HepG2 (cell line): ENCODE measurements around the gene MYO7A. TPM values are rescaled to one million over a fixed set of nuclear protein-coding genes. Genes with fewer than 3 reads are reported as not detected.

Experiments used
- EHMT2 ChIP-seq: fragments of 200-600 bp; sonication (generic); IDR thresholded peaks from 2 replicates; pipeline ENCODE4 v1.7.0; 2017; ENCODE audit warnings: antibody characterized with exemption, low read depth, low read length, borderline replicate concordance
- ELF1 ChIP-seq: sonication (generic); formaldehyde crosslinking; IDR thresholded peaks from 2 replicates; pipeline ENCODE4 v1.4.0; 2020; ENCODE audit warnings: missing genetic modification reagents
- EP300 ChIP-seq, 3 experiments: sonication (generic) in 1 of 3; formaldehyde crosslinking in 1 of 3; IDR thresholded peaks; 2 replicates each; pipeline versions ENCODE4 v1.5.1 to v1.6.1; 2011 to 2020; ENCODE audit warnings: low read depth in 2 of 3, low read length in 2 of 3, borderline replicate concordance in 1 of 3, improper control_type of control experiment in 1 of 3, mild to moderate bottlenecking in 1 of 3, missing genetic modification reagents in 1 of 3, moderate library complexity in 1 of 3
- ESRRA ChIP-seq: sonication (generic); formaldehyde crosslinking; IDR thresholded peaks from 2 replicates; pipeline ENCODE4 v1.5.1; 2020; ENCODE audit warnings: mild to moderate bottlenecking, low read depth, missing genetic modification reagents
- FOXP4 ChIP-seq: sonication (generic); formaldehyde crosslinking; IDR thresholded peaks from 2 replicates; pipeline ENCODE4 v1.4.0; 2020; ENCODE audit warnings: missing genetic modification reagents
- IRF2 ChIP-seq: IDR thresholded peaks from 2 replicates; pipeline ENCODE4 v1.6.1; 2018; ENCODE audit warnings: missing genetic modification reagents, missing compliant biosample characterization
- RARA ChIP-seq: IDR thresholded peaks from 2 replicates; pipeline ENCODE4 v1.6.1; 2016; ENCODE audit warnings: missing genetic modification reagents, missing compliant biosample characterization
- YEATS2 ChIP-seq: sonication (generic); formaldehyde crosslinking; IDR thresholded peaks from 2 replicates; pipeline ENCODE4 v1.4.0; 2020; ENCODE audit warnings: missing genetic modification reagents, borderline replicate concordance
- ZBTB38 ChIP-seq: sonication (generic); formaldehyde crosslinking; IDR thresholded peaks from 2 replicates; pipeline ENCODE4 v1.5.1; 2020; ENCODE audit warnings: mild to moderate bottlenecking, missing genetic modification reagents
- ZNF335 ChIP-seq: sonication (generic); formaldehyde crosslinking; IDR thresholded peaks from 2 replicates; pipeline ENCODE4 v1.4.0; 2020; ENCODE audit warnings: missing genetic modification reagents
- ZNF644 ChIP-seq: IDR thresholded peaks from 2 replicates; pipeline ENCODE4 v1.6.1; 2016; ENCODE audit warnings: low read depth
- ZNF7 ChIP-seq: IDR thresholded peaks from 2 replicates; pipeline ENCODE4 v1.6.1; 2016; ENCODE audit warnings: missing biosample characterization, missing genetic modification reagents
- polyA plus RNA-seq, 8 experiments: library from polyadenylated mRNA; depleted of rRNA in 3 of 8; stranded (reverse) in 7 of 8; unstranded in 1 of 8; fragments of >200 nt; fragmentation: Illumina TruSeq in 4 of 8; extraction: Trizol in 4 of 8; gene quantifications; 2 replicates each; pipeline versions ENCODE4 v1.2.1 to v1.2.3, GENCODE V29; 2011 to 2016; ENCODE audit warnings: low read depth in 4 of 8, missing spikeins in 1 of 8, mixed read lengths in 1 of 8; ENCODE audit not compliant: insufficient read depth in 1 of 8
- total RNA-seq, 5 experiments: library from RNA; depleted of rRNA; stranded (reverse); fragments of >200 nt; fragmentation: Illumina TruSeq; extraction: Trizol; gene quantifications; 2 replicates each; pipeline ENCODE4 v1.2.3, GENCODE V29; 2016; ENCODE audit warnings: low read depth in 1 of 5
- TF ChIP-seq, protein P1 (sequence below): sonication (generic); formaldehyde crosslinking; IDR thresholded peaks from 2 replicates; pipeline ENCODE4 v1.4.0; 2020; ENCODE audit warnings: missing genetic modification reagents
- TF ChIP-seq, protein P2 (sequence below): IDR thresholded peaks from 2 replicates; pipeline ENCODE4 v1.4.0; 2020; ENCODE audit warnings: mild to moderate bottlenecking, missing genetic modification reagents
- TF ChIP-seq, protein P3 (sequence below): sonication (generic); formaldehyde crosslinking; IDR thresholded peaks from 2 replicates; pipeline ENCODE4 v1.5.1; 2020; ENCODE audit warnings: missing genetic modification reagents, mild to moderate bottlenecking, borderline replicate concordance

The MYO7A gene
- total and polyA plus RNA-seq, 2 of the 13 experiments (the other 11 are each of a cell fraction or from before 2014, with no cell fraction given): 7.5 to 10.0 TPM

- TF ChIP-seq, protein P1, sequence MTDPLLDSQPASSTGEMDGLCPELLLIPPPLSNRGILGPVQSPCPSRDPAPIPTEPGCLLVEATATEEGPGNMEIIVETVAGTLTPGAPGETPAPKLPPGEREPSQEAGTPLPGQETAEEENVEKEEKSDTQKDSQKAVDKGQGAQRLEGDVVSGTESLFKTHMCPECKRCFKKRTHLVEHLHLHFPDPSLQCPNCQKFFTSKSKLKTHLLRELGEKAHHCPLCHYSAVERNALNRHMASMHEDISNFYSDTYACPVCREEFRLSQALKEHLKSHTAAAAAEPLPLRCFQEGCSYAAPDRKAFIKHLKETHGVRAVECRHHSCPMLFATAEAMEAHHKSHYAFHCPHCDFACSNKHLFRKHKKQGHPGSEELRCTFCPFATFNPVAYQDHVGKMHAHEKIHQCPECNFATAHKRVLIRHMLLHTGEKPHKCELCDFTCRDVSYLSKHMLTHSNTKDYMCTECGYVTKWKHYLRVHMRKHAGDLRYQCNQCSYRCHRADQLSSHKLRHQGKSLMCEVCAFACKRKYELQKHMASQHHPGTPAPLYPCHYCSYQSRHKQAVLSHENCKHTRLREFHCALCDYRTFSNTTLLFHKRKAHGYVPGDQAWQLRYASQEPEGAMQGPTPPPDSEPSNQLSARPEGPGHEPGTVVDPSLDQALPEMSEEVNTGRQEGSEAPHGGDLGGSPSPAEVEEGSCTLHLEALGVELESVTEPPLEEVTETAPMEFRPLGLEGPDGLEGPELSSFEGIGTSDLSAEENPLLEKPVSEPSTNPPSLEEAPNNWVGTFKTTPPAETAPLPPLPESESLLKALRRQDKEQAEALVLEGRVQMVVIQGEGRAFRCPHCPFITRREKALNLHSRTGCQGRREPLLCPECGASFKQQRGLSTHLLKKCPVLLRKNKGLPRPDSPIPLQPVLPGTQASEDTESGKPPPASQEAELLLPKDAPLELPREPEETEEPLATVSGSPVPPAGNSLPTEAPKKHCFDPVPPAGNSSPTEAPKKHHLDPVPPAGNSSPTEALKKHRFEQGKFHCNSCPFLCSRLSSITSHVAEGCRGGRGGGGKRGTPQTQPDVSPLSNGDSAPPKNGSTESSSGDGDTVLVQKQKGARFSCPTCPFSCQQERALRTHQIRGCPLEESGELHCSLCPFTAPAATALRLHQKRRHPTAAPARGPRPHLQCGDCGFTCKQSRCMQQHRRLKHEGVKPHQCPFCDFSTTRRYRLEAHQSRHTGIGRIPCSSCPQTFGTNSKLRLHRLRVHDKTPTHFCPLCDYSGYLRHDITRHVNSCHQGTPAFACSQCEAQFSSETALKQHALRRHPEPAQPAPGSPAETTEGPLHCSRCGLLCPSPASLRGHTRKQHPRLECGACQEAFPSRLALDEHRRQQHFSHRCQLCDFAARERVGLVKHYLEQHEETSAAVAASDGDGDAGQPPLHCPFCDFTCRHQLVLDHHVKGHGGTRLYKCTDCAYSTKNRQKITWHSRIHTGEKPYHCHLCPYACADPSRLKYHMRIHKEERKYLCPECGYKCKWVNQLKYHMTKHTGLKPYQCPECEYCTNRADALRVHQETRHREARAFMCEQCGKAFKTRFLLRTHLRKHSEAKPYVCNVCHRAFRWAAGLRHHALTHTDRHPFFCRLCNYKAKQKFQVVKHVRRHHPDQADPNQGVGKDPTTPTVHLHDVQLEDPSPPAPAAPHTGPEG (CRISPR knock-in tag): no peak
- TF ChIP-seq RARA (CRISPR knock-in tag): peak; percentile 98
- TF ChIP-seq, protein P2, sequence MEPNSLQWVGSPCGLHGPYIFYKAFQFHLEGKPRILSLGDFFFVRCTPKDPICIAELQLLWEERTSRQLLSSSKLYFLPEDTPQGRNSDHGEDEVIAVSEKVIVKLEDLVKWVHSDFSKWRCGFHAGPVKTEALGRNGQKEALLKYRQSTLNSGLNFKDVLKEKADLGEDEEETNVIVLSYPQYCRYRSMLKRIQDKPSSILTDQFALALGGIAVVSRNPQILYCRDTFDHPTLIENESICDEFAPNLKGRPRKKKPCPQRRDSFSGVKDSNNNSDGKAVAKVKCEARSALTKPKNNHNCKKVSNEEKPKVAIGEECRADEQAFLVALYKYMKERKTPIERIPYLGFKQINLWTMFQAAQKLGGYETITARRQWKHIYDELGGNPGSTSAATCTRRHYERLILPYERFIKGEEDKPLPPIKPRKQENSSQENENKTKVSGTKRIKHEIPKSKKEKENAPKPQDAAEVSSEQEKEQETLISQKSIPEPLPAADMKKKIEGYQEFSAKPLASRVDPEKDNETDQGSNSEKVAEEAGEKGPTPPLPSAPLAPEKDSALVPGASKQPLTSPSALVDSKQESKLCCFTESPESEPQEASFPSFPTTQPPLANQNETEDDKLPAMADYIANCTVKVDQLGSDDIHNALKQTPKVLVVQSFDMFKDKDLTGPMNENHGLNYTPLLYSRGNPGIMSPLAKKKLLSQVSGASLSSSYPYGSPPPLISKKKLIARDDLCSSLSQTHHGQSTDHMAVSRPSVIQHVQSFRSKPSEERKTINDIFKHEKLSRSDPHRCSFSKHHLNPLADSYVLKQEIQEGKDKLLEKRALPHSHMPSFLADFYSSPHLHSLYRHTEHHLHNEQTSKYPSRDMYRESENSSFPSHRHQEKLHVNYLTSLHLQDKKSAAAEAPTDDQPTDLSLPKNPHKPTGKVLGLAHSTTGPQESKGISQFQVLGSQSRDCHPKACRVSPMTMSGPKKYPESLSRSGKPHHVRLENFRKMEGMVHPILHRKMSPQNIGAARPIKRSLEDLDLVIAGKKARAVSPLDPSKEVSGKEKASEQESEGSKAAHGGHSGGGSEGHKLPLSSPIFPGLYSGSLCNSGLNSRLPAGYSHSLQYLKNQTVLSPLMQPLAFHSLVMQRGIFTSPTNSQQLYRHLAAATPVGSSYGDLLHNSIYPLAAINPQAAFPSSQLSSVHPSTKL: peak; percentile 70
- TF ChIP-seq EHMT2: peak; percentile 64; the same call in 1 of the 2 replicates
- TF ChIP-seq ZNF7 (CRISPR knock-in tag): no peak
- TF ChIP-seq ZNF644 (CRISPR knock-in tag): peak; percentile 90
- TF ChIP-seq ZBTB38 (CRISPR knock-in tag): 0 out of 2 replicates have a peak, but pooled peaks have one; percentile 15
- TF ChIP-seq, protein P3, sequence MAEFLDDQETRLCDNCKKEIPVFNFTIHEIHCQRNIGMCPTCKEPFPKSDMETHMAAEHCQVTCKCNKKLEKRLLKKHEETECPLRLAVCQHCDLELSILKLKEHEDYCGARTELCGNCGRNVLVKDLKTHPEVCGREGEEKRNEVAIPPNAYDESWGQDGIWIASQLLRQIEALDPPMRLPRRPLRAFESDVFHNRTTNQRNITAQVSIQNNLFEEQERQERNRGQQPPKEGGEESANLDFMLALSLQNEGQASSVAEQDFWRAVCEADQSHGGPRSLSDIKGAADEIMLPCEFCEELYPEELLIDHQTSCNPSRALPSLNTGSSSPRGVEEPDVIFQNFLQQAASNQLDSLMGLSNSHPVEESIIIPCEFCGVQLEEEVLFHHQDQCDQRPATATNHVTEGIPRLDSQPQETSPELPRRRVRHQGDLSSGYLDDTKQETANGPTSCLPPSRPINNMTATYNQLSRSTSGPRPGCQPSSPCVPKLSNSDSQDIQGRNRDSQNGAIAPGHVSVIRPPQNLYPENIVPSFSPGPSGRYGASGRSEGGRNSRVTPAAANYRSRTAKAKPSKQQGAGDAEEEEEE (CRISPR knock-in tag): no peak
- no peak for TF ChIP-seq YEATS2
- TF ChIP-seq IRF2 (CRISPR knock-in tag): peak; percentile 42; the same call in 1 of the 2 replicates
- TF ChIP-seq EP300 (IDR thresholded peaks at IDR 0.05; ENCODE audit: low read depth in 2 of 2, low read length in 2 of 2): 0 out of 4 replicates have a peak, but pooled peaks of 1 of the 2 experiments have one; percentile 11
- TF ChIP-seq EP300 (CRISPR knock-in tag; IDR thresholded peaks at IDR 0.05; ENCODE audit: borderline replicate concordance): no peak
- no peak for TF ChIP-seq ZNF335 (CRISPR knock-in tag)
- peak; percentile 41; the same call in 1 of the 2 replicates for TF ChIP-seq ELF1 (CRISPR knock-in tag)
- TF ChIP-seq FOXP4 (CRISPR knock-in tag): peak; percentile 38
- peak; percentile 42; the same call in 1 of the 2 replicates for TF ChIP-seq ESRRA (CRISPR knock-in tag)
Observed at GRCh38 chr11:77252555-77253270, 124.7 kb downstream of the MYO7A start (continued).
